AG08395 (cell line): ENCODE data around the gene STK39.
"Not testable (repeated sequence)": the region's sequence is repeated elsewhere in the genome, so short reads cannot be mapped to it uniquely, and the experiment has no call there.

Experiments used
- DNase-seq: peaks from one replicate; pipeline ENCODE4 v3.0.0; 2012; ENCODE audit warnings: mixed read lengths, low spot score

The STK39 gene

GRCh38 chr2:168247341-168248261 is at the start of gene STK39:
Gene STK39, minus strand, starts transcription at chr2:168247595. Its CDS starts 160 bp downstream, at chr2:168247435.
- DNase-seq, result peak; percentile 80

- no peak for DNase-seq
Measured at GRCh38 chr2:168295051-168295450, 47.7 kb upstream of the STK39 start.

- no peak for DNase-seq
Measured at GRCh38 chr2:168294409-168294808, 47.0 kb upstream of the STK39 start.

GRCh38 chr2:168293766-168294165 is 46.4 kb upstream of the STK39 start:
- no peak for DNase-seq

GRCh38 chr2:168290391-168290790 is 43.0 kb upstream of the STK39 start:
- no peak for DNase-seq

- DNase-seq, result no peak
Measured at GRCh38 chr2:168289880-168290279, 42.5 kb upstream of the STK39 start.

GRCh38 chr2:168286535-168286934 is 39.1 kb upstream of the STK39 start:
- no peak for DNase-seq

- peak; percentile 12 for DNase-seq
Measured at GRCh38 chr2:168278424-168278888, 31.1 kb upstream of the STK39 start.

- no peak for DNase-seq
Measured at GRCh38 chr2:168277276-168277675, 29.9 kb upstream of the STK39 start.

GRCh38 chr2:168272225-168272624 is 24.8 kb upstream of the STK39 start:
- DNase-seq, result no peak

- not testable (repeated sequence) for DNase-seq
Measured at GRCh38 chr2:168262926-168263325, 15.5 kb upstream of the STK39 start.

- DNase-seq, result no peak
Measured at GRCh38 chr2:168256448-168256847, 9.1 kb upstream of the STK39 start.

- DNase-seq, result no peak
Measured at GRCh38 chr2:168255866-168256265, 8.5 kb upstream of the STK39 start.

GRCh38 chr2:168255103-168255502 is 7.7 kb upstream of the STK39 start:
- DNase-seq, result no peak

- DNase-seq, result peak; percentile 22
Measured at GRCh38 chr2:168254158-168254935, 7.0 kb upstream of the STK39 start.

- no peak for DNase-seq
Measured at GRCh38 chr2:168253379-168253778, 6.0 kb upstream of the STK39 start.

GRCh38 chr2:168252976-168253375 is 5.6 kb upstream of the STK39 start:
- no peak for DNase-seq

GRCh38 chr2:168246483-168247340 is 683 bp downstream of the STK39 start:
- DNase-seq, result peak; percentile 59

- no peak for DNase-seq
Measured at GRCh38 chr2:168246072-168246482, 1.3 kb downstream of the STK39 start.

- DNase-seq, result no peak
Measured at GRCh38 chr2:168245074-168245825, 2.1 kb downstream of the STK39 start.

- DNase-seq, result no peak
Measured at GRCh38 chr2:168244318-168244717, 3.1 kb downstream of the STK39 start.
